ENCODE measurements around the gene DNASE2B. TPM values are rescaled to one million over a fixed set of nuclear protein-coding genes. Genes with fewer than 3 reads are reported as not detected.
A peak's percentile ranks its signal among the peaks of the same experiment; 100 is the strongest.

Gene DNASE2B
- total and polyA plus RNA-seq, 2 donors (not counting 3 experiments of a cell fraction or from before 2014, with no cell fraction given), result not detected

DNA sequence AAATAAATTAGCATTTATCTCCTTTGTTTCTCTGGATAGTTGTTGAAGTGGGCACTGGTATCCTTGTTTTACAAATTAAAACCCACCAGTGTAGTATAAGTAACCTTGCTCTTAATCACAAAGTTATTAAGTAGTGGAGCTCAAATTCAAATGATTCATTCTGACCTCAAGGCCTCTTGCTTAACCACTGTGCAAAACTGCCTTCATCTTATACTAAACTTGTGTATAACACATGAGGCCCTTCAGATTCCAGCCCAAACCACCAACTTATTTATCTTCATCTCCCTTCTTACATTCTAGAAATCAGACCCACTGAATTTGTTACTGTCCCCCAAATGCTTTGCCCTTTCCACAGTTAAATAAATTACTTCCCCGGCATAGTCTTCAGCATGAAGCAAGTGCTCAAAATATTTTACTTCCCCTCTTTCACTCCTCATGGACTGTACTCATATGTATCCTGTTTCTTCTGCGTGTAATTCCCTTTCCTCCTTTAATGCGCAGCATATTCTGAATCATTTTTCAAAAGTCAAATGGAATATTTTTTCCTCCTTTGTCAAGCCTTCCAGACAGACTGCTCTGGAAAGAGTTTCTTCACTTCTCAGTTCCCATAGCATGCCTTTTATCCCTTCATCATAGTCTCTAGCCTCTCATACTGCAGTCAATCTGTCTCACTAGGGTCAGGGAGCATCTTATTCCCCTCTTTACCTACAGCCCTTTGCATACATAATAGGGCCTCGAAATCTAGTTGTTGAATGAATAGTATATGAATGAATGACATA, 19.0 kb upstream of the DNASE2B start:
- Histone ChIP-seq H3K27ac (ENCODE audit: insufficient read depth, low read depth, low read length) (no peak overlapping the region), H3K4me3 (replicated peaks in 1 of 3; ENCODE audit: insufficient read depth in 1 of 3, low read depth in 1 of 3, low read length in 3 of 3) (no peak overlapping the region), H3K27me3 (ENCODE audit: control insufficient read depth in 2 of 2, insufficient read depth in 2 of 2, low read length in 2 of 2) (no peaks in the 10 kb centered on the region), H3K9me3 (replicated peaks; ENCODE audit: control insufficient read depth, insufficient read depth, low read length) (no peaks in the 10 kb centered on the region), H2AFZ (ENCODE audit: low read depth, low read length) (peak overlapping the region; percentile 70), H4K20me1 (replicated peaks; ENCODE audit: control insufficient read depth, extremely low read depth, insufficient read depth, low read length) (no peaks in the 10 kb centered on the region), H3K9me1 (replicated peaks; ENCODE audit: control insufficient read depth, extremely low read depth, insufficient read depth, low read length) (no peaks in the 10 kb centered on the region), H3K4me1 (ENCODE audit: control insufficient read depth, extremely low read depth, insufficient read depth, low read length) (peaks cover 9% of the 10 kb centered on the region), H3K36me3 (ENCODE audit: control insufficient read depth in 2 of 2, extremely low read depth in 1 of 2, insufficient read depth in 2 of 2, low read length in 2 of 2) (no peaks in the 10 kb centered on the region), H3K9ac (replicated peaks; ENCODE audit: extremely low read depth, insufficient read depth, low read length) (no peak overlapping the region), H3K79me2 (ENCODE audit: control insufficient read depth, insufficient read depth, low read length) (no peaks in the 10 kb centered on the region), H3K4me2 (ENCODE audit: insufficient read depth, low read length) (no peak overlapping the region)
- DNase-seq (ENCODE audit: low read depth, low spot score), result no peak
- FAIRE-seq, result no peak
- POLR2A ChIA-PET, result no interaction called here
- TF ChIP-seq EZH2 (IDR thresholded peaks at IDR 0.05; ENCODE audit: borderline replicate concordance, low read depth, low read length, severe bottlenecking), result no peak
- peak; percentile 26 for TF ChIP-seq FOS (IDR thresholded peaks at IDR 0.05; ENCODE audit: borderline replicate concordance, insufficient read depth, low read length)
- dilution Hi-C loops (cut with MboI; ENCODE audit: extremely low pct_ligation_motif_present, low sequenced_read_pairs), result no loop called here
- no TSS peak for BruUV-seq (replicated peaks)
- CTCF ChIA-PET, result interaction anchor here (1.4 to 2.6 kb wide), 2 partner anchors 9 to 238 kb away, joined by 4 to 7 read pairs; no protein-coding TSS in a partner anchor
- intact Hi-C loops (cut with micrococcal nuclease), result no loop called here

DNA sequence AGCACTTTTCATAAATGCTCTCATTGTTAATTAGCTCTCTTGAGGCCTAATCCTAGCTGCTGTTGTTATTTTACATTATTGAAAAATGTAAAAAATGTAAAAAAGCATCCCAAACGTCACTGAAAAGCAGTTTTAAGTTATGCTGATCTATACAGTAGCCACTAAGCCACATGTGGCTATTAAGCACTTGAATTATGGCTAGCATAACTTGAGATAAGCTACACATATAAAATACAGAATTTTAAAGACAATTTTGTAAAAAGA, 18.4 kb upstream of the DNASE2B start:
- TF ChIP-seq, protein P1, sequence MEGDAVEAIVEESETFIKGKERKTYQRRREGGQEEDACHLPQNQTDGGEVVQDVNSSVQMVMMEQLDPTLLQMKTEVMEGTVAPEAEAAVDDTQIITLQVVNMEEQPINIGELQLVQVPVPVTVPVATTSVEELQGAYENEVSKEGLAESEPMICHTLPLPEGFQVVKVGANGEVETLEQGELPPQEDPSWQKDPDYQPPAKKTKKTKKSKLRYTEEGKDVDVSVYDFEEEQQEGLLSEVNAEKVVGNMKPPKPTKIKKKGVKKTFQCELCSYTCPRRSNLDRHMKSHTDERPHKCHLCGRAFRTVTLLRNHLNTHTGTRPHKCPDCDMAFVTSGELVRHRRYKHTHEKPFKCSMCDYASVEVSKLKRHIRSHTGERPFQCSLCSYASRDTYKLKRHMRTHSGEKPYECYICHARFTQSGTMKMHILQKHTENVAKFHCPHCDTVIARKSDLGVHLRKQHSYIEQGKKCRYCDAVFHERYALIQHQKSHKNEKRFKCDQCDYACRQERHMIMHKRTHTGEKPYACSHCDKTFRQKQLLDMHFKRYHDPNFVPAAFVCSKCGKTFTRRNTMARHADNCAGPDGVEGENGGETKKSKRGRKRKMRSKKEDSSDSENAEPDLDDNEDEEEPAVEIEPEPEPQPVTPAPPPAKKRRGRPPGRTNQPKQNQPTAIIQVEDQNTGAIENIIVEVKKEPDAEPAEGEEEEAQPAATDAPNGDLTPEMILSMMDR (IDR thresholded peaks at IDR 0.05; ENCODE audit: extremely low read depth in 1 of 2, insufficient read depth in 1 of 2, low read depth in 1 of 2, low read length in 2 of 2), result no peak
- TF ChIP-seq EZH2 (IDR thresholded peaks at IDR 0.05; ENCODE audit: borderline replicate concordance, low read depth, low read length, severe bottlenecking) (no peak), POLR2AphosphoS5 (IDR thresholded peaks at IDR 0.05; ENCODE audit: insufficient read depth, low read depth, low read length) (no peak)
- Histone ChIP-seq H3K79me2 (ENCODE audit: control insufficient read depth, insufficient read depth, low read length) (no peaks in the 10 kb centered on the region), H3K9me1 (replicated peaks; ENCODE audit: control insufficient read depth, extremely low read depth, insufficient read depth, low read length) (no peaks in the 10 kb centered on the region), H3K9ac (replicated peaks; ENCODE audit: extremely low read depth, insufficient read depth, low read length) (no peak overlapping the region), H4K20me1 (replicated peaks; ENCODE audit: control insufficient read depth, extremely low read depth, insufficient read depth, low read length) (no peaks in the 10 kb centered on the region), H3K27ac (ENCODE audit: insufficient read depth, low read depth, low read length) (no peak overlapping the region), H3K9me3 (replicated peaks; ENCODE audit: control insufficient read depth, insufficient read depth, low read length) (no peaks in the 10 kb centered on the region), H2AFZ (ENCODE audit: low read depth, low read length) (peak overlapping the region; percentile 70), H3K4me2 (ENCODE audit: insufficient read depth, low read length) (no peak overlapping the region), H3K4me3 (replicated peaks in 1 of 3; ENCODE audit: insufficient read depth in 1 of 3, low read depth in 1 of 3, low read length in 3 of 3) (no peak overlapping the region), H3K27me3 (ENCODE audit: control insufficient read depth in 2 of 2, insufficient read depth in 2 of 2, low read length in 2 of 2) (no peaks in the 10 kb centered on the region), H3K4me1 (ENCODE audit: control insufficient read depth, extremely low read depth, insufficient read depth, low read length) (peaks cover 9% of the 10 kb centered on the region), H3K36me3 (ENCODE audit: control insufficient read depth in 2 of 2, extremely low read depth in 1 of 2, insufficient read depth in 2 of 2, low read length in 2 of 2) (no peaks in the 10 kb centered on the region)
- intact Hi-C loops (cut with micrococcal nuclease) (no loop called here), dilution Hi-C loops (cut with MboI; ENCODE audit: extremely low pct_ligation_motif_present, low sequenced_read_pairs) (no loop called here)
- no peak for DNase-seq (ENCODE audit: low read depth, low spot score)
- CTCF ChIA-PET, result interaction anchor here (1.4 kb wide), 1 partner anchor 9 kb away, joined by 4 read pairs; no protein-coding TSS in a partner anchor
- FAIRE-seq, result no peak
- BruUV-seq (replicated peaks), result no TSS peak
- POLR2A ChIA-PET, result no interaction called here
